ENCODE measurements around the gene C10orf143.
A peak's percentile ranks its signal among the peaks of the same experiment; 100 is the strongest.

Gene C10orf143

DNA sequence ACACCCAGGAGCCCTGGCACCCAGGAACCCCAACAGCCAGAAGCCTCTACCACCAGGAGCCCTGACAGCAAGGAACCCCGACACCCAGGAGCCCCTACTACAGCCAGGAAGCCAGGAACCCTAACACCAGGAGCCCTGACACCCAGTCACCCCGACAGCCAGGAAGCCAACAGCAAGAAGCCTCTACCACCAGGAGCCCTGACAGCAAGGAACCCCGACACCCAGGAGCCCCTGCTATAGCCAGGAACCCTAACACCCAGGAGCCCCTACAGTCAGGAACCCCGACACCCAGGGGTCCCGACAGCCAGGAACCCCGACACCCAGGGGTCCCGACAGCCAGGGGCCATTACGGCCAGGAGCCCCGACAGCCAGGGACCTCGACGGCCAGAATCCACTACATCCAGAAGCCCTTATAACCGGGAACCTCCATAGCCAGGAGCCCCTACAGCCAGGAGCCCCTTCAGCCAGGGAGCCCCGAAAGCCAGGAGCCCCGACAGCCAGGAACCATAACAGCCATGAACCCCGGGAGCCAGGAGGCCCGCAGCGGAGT lies 25.1 kb upstream of the C10orf143 start (continued):
- TF ChIP-seq ZNF777 (tag by site-specific recombination; IDR thresholded peaks at IDR 0.05; ENCODE audit: borderline replicate concordance), result 0 out of 2 replicates have a peak, but pooled peaks have one; percentile 56
- TF ChIP-seq ZNF366 (tag by site-specific recombination; conservative IDR thresholded peaks at IDR 0.05), result no peak
- TF ChIP-seq ZNF121 (tag by site-specific recombination; IDR thresholded peaks at IDR 0.05), result no peak
- TF ChIP-seq OSR2 (tag by site-specific recombination; IDR thresholded peaks at IDR 0.05), result no peak
- TF ChIP-seq ZNF747 (tag by site-specific recombination; IDR thresholded peaks at IDR 0.05), result no peak
- TF ChIP-seq KLF1 (tag by site-specific recombination; IDR thresholded peaks at IDR 0.05), result no peak
- TF ChIP-seq ZNF629 (tag by site-specific recombination; IDR thresholded peaks at IDR 0.05), result no peak
- TF ChIP-seq RBAK (tag by site-specific recombination; IDR thresholded peaks at IDR 0.05), result no peak
- TF ChIP-seq, protein P1, sequence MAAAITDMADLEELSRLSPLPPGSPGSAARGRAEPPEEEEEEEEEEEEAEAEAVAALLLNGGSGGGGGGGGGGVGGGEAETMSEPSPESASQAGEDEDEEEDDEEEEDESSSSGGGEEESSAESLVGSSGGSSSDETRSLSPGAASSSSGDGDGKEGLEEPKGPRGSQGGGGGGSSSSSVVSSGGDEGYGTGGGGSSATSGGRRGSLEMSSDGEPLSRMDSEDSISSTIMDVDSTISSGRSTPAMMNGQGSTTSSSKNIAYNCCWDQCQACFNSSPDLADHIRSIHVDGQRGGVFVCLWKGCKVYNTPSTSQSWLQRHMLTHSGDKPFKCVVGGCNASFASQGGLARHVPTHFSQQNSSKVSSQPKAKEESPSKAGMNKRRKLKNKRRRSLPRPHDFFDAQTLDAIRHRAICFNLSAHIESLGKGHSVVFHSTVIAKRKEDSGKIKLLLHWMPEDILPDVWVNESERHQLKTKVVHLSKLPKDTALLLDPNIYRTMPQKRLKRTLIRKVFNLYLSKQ (tag by site-specific recombination; IDR thresholded peaks at IDR 0.05; ENCODE audit: borderline replicate concordance), result no peak
- TF ChIP-seq, protein P2, sequence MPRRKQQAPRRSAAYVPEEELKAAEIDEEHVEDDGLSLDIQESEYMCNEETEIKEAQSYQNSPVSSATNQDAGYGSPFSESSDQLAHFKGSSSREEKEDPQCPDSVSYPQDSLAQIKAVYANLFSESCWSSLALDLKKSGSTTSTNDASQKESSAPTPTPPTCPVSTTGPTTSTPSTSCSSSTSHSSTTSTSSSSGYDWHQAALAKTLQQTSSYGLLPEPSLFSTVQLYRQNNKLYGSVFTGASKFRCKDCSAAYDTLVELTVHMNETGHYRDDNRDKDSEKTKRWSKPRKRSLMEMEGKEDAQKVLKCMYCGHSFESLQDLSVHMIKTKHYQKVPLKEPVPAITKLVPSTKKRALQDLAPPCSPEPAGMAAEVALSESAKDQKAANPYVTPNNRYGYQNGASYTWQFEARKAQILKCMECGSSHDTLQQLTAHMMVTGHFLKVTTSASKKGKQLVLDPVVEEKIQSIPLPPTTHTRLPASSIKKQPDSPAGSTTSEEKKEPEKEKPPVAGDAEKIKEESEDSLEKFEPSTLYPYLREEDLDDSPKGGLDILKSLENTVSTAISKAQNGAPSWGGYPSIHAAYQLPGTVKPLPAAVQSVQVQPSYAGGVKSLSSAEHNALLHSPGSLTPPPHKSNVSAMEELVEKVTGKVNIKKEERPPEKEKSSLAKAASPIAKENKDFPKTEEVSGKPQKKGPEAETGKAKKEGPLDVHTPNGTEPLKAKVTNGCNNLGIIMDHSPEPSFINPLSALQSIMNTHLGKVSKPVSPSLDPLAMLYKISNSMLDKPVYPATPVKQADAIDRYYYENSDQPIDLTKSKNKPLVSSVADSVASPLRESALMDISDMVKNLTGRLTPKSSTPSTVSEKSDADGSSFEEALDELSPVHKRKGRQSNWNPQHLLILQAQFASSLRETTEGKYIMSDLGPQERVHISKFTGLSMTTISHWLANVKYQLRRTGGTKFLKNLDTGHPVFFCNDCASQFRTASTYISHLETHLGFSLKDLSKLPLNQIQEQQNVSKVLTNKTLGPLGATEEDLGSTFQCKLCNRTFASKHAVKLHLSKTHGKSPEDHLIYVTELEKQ (tag by site-specific recombination; IDR thresholded peaks at IDR 0.05; ENCODE audit: borderline replicate concordance), result no peak
- no peak for TF ChIP-seq ZNF558 (tag by site-specific recombination; IDR thresholded peaks at IDR 0.05)
- TF ChIP-seq ZNF248 (tag by site-specific recombination; IDR thresholded peaks at IDR 0.05), result no peak

DNA sequence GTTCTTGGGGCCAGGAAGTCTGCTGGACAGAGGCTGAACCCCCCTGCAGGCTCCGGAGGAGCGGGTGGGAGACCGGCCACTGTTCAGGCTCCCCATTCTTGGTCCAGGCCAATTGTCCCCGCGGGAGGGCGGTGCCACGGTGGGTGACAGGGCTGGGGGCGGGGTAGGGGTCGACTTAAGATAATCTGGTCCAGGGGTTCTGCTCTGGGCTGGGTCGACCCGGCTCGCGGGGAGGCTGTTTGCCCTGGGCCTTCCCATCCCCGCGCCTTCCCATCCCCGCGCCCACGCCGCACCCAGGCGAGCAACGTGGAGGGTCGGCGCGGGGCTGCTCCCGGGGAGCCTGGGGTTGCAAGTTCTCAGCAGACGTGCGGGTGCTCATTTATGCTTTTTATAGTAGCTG lies 18.3 kb upstream of the C10orf143 start:
- Histone ChIP-seq H3K36me3 (ENCODE audit: control insufficient read depth in 2 of 2, insufficient read depth in 1 of 2, low read length in 2 of 2) (no peaks in the 10 kb centered on the region), H3K4me3 (ENCODE audit: low read depth, low read length) (no peak overlapping the region), H3K4me1 (ENCODE audit: control insufficient read depth, insufficient read depth, low read length) (peaks cover 2% of the 10 kb centered on the region; the same call in 1 of the 2 replicates), H3K27ac (ENCODE audit: extremely low read depth, low read depth, low read length) (no peak overlapping the region), H3K9me3 (ENCODE audit: control insufficient read depth, insufficient read depth, low read depth, low read length) (no peaks in the 10 kb centered on the region)
- POLR2A ChIA-PET, result interaction anchor here (3.3 kb wide), 1 partner anchor 18 kb away, joined by 23 read pairs; the partner anchor contains the start of gene C10orf143
- CTCF ChIA-PET, result interaction anchor here (0.6 to 2.8 kb wide), 6 partner anchors 9 to 1432 kb away, joined by 3 to 14 read pairs (median 5); partner anchors contain the start of gene C10orf143
- TF ChIP-seq SCRT2 (tag by site-specific recombination; IDR thresholded peaks at IDR 0.05), result no peak
- TF ChIP-seq, protein P3, sequence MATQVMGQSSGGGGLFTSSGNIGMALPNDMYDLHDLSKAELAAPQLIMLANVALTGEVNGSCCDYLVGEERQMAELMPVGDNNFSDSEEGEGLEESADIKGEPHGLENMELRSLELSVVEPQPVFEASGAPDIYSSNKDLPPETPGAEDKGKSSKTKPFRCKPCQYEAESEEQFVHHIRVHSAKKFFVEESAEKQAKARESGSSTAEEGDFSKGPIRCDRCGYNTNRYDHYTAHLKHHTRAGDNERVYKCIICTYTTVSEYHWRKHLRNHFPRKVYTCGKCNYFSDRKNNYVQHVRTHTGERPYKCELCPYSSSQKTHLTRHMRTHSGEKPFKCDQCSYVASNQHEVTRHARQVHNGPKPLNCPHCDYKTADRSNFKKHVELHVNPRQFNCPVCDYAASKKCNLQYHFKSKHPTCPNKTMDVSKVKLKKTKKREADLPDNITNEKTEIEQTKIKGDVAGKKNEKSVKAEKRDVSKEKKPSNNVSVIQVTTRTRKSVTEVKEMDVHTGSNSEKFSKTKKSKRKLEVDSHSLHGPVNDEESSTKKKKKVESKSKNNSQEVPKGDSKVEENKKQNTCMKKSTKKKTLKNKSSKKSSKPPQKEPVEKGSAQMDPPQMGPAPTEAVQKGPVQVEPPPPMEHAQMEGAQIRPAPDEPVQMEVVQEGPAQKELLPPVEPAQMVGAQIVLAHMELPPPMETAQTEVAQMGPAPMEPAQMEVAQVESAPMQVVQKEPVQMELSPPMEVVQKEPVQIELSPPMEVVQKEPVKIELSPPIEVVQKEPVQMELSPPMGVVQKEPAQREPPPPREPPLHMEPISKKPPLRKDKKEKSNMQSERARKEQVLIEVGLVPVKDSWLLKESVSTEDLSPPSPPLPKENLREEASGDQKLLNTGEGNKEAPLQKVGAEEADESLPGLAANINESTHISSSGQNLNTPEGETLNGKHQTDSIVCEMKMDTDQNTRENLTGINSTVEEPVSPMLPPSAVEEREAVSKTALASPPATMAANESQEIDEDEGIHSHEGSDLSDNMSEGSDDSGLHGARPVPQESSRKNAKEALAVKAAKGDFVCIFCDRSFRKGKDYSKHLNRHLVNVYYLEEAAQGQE (tag by site-specific recombination; IDR thresholded peaks at IDR 0.05), result 0 out of 2 replicates have a peak, but pooled peaks have one; percentile 30

Measured in HEK293 (cell line).